GM19043 (cell line): Measurements from ENCODE around the gene MIA3.

ENCODE experiments used
- ATAC-seq: cut with Tn5 transposase; IDR thresholded peaks from one replicate; pipeline ENCODE4 v1.9.1; 2021; ENCODE audit warnings: low read depth; ENCODE audit not compliant: unreplicated experiment

Gene MIA3

GRCh38 chr1:222713091-222713961 lies 95.4 kb downstream of the MIA3 start:
- ATAC-seq, result peak; percentile 61

GRCh38 chr1:222716393-222716792 lies 98.5 kb downstream of the MIA3 start:
- no peak for ATAC-seq
